Measurements from ENCODE around the gene FAM217A.

- TF ChIP-seq POLR2A (IDR thresholded peaks at IDR 0.05; ENCODE audit: borderline replicate concordance, extremely low read depth, insufficient read depth, insufficient read length) (no peak), EZH2phosphoT487 (IDR thresholded peaks at IDR 0.05; ENCODE audit: borderline replicate concordance) (no peak), CTCF (IDR thresholded peaks at IDR 0.05 in 2 of 3, conservative IDR thresholded peaks at IDR 0.05 in 1 of 3; ENCODE audit: borderline replicate concordance in 1 of 3, insufficient read depth in 1 of 3, low read depth in 2 of 3, low read length in 2 of 3) (no peak), POLR2AphosphoS5 (IDR thresholded peaks at IDR 0.05; ENCODE audit: low read depth, low read length) (no peak), TCF7L2 (IDR thresholded peaks at IDR 0.05; ENCODE audit: borderline replicate concordance, extremely low read depth, insufficient read depth, insufficient read length) (no peak), MAX (IDR thresholded peaks at IDR 0.05) (no peak), SRF (IDR thresholded peaks at IDR 0.05; ENCODE audit: low read depth) (no peak), SIN3A (IDR thresholded peaks at IDR 0.05; ENCODE audit: low read depth) (no peak), ELF1 (IDR thresholded peaks at IDR 0.05; ENCODE audit: borderline replicate concordance, low read depth) (no peak), REST (IDR thresholded peaks at IDR 0.05; ENCODE audit: low read depth) (no peak), EZH2 (IDR thresholded peaks at IDR 0.05) (no peak), RAD21 (IDR thresholded peaks at IDR 0.05; ENCODE audit: low read depth) (no peak), EGR1 (IDR thresholded peaks at IDR 0.05; ENCODE audit: low read depth) (no peak), JUND (IDR thresholded peaks at IDR 0.05) (no peak)
Measured at GRCh38 chr6:4124351-4124750, 45.4 kb upstream of the FAM217A start.
